Mesenchymal stem cell (in vitro differentiated cells and primary cell): Measurements from ENCODE around the gene HOXB4.

Experiments
- DNase-seq: peaks from one replicate; pipeline ENCODE4 v3.0.0-alpha.2; 2013
- H2AFZ ChIP-seq: one replicate; pipeline ENCODE4 v1.6.1; 2013; ENCODE audit warnings: low read depth, mild to moderate bottlenecking, control low read depth, inconsistent platforms, low read length, moderate library complexity
- H2AK5ac ChIP-seq: 2 replicates; pipeline ENCODE4 v1.6.1; 2013; ENCODE audit warnings: low read length, moderate library complexity, mild to moderate bottlenecking, inconsistent platforms; ENCODE audit not compliant: severe bottlenecking
- H2BK120ac ChIP-seq: one replicate; pipeline ENCODE4 v1.6.1; 2013; ENCODE audit warnings: low read depth, mild to moderate bottlenecking, inconsistent platforms, low read length, moderate library complexity
- H2BK12ac ChIP-seq, 2 experiments: one replicate each; pipeline ENCODE4 v1.6.1; 2013; ENCODE audit warnings: inconsistent platforms in 2 of 2, low read length in 2 of 2, mild to moderate bottlenecking in 2 of 2, moderate library complexity in 2 of 2, control low read depth in 1 of 2
- H2BK15ac ChIP-seq: one replicate; pipeline ENCODE4 v1.6.1; 2013; ENCODE audit warnings: mild to moderate bottlenecking, low read depth, inconsistent platforms; ENCODE audit not compliant: poor library complexity, severe bottlenecking
- H2BK5ac ChIP-seq: 2 replicates; pipeline ENCODE4 v1.6.1; 2013; ENCODE audit warnings: low read depth, mild to moderate bottlenecking, low read length, control low read depth, inconsistent platforms; ENCODE audit not compliant: poor library complexity, severe bottlenecking
- H3K14ac ChIP-seq, 2 experiments: one replicate each; pipeline ENCODE4 v1.6.1; 2013; ENCODE audit warnings: inconsistent platforms in 2 of 2, low read length in 2 of 2, control low read depth in 1 of 2, mild to moderate bottlenecking in 1 of 2, moderate library complexity in 1 of 2
- H3K18ac ChIP-seq, 2 experiments: one replicate each; pipeline ENCODE4 v1.6.1; 2013; ENCODE audit warnings: inconsistent platforms in 2 of 2, low read length in 2 of 2, control low read depth in 1 of 2, low read depth in 1 of 2, mild to moderate bottlenecking in 1 of 2
- H3K23ac ChIP-seq, 2 experiments: one replicate each; pipeline ENCODE4 v1.6.1; 2013; ENCODE audit warnings: inconsistent platforms in 2 of 2, low read length in 2 of 2, mild to moderate bottlenecking in 2 of 2, moderate library complexity in 2 of 2, control low read depth in 1 of 2
- H3K27ac ChIP-seq: 2 replicates; pipeline ENCODE4 v1.5.1; 2013; ENCODE audit warnings: mild to moderate bottlenecking, moderate library complexity, low read length, control low read depth, inconsistent platforms; ENCODE audit not compliant: poor library complexity, severe bottlenecking
- H3K27me3 ChIP-seq, 2 experiments: 2 replicates each; pipeline versions ENCODE4 v1.6.1 to v1.7.0; 2013; ENCODE audit warnings: low read length in 2 of 2, mild to moderate bottlenecking in 2 of 2, moderate library complexity in 2 of 2, control low read depth in 1 of 2, inconsistent platforms in 1 of 2; ENCODE audit not compliant: control insufficient read depth in 1 of 2, insufficient read depth in 1 of 2
- H3K36me3 ChIP-seq, 2 experiments: 2 replicates each; pipeline versions ENCODE4 v1.6.1 to v1.7.0; 2013; ENCODE audit warnings: low read length in 2 of 2, control low read depth in 1 of 2, inconsistent platforms in 1 of 2, low read depth in 1 of 2, mild to moderate bottlenecking in 1 of 2; ENCODE audit not compliant: insufficient read depth in 2 of 2, control insufficient read depth in 1 of 2
- H3K4ac ChIP-seq, 2 experiments: one replicate each; pipeline ENCODE4 v1.6.1; 2013; ENCODE audit warnings: inconsistent platforms in 2 of 2, low read length in 2 of 2, mild to moderate bottlenecking in 2 of 2, moderate library complexity in 2 of 2, control low read depth in 1 of 2, low read depth in 1 of 2
- H3K4me1 ChIP-seq: 2 replicates; pipeline ENCODE4 v1.6.1; 2013; ENCODE audit warnings: low read depth, low read length, control low read depth; ENCODE audit not compliant: control insufficient read depth, insufficient read depth
- H3K4me2 ChIP-seq: 2 replicates; pipeline ENCODE4 v1.6.1; 2013; ENCODE audit warnings: low read length, mild to moderate bottlenecking, inconsistent platforms; ENCODE audit not compliant: poor library complexity, severe bottlenecking
- H3K4me3 ChIP-seq, 2 experiments: 2 replicates each; pipeline versions ENCODE4 v1.5.1 to v1.7.0; 2013; ENCODE audit warnings: low read length in 2 of 2, mild to moderate bottlenecking in 2 of 2, control low read depth in 1 of 2, low read depth in 1 of 2; ENCODE audit not compliant: insufficient read depth in 1 of 2
- H3K79me1 ChIP-seq: replicated peaks from 2 replicates; pipeline ENCODE4 v1.6.1; 2013; ENCODE audit warnings: mild to moderate bottlenecking, control low read depth, low read length, inconsistent platforms; ENCODE audit not compliant: poor library complexity, severe bottlenecking
- H3K9ac ChIP-seq: 2 replicates; pipeline ENCODE4 v1.7.0; 2013; ENCODE audit warnings: mild to moderate bottlenecking, low read length, moderate library complexity
- H3K9me3 ChIP-seq: 2 replicates; pipeline ENCODE4 v1.7.0; 2013; ENCODE audit warnings: mild to moderate bottlenecking, low read length; ENCODE audit not compliant: control insufficient read depth
- H4K8ac ChIP-seq: one replicate; pipeline ENCODE4 v1.6.1; 2013; ENCODE audit warnings: inconsistent platforms, mild to moderate bottlenecking, low read length, moderate library complexity
- H4K91ac ChIP-seq: one replicate; pipeline ENCODE4 v1.6.1; 2013; ENCODE audit warnings: mild to moderate bottlenecking, low read length, inconsistent platforms
- WGBS: methylation state at CpG from one replicate; pipeline ENCODE4 v1.1.7; 2013; ENCODE audit warnings: mixed read lengths; 5-methylcytosine and 5-hydroxymethylcytosine counted together

Gene HOXB4

DNA sequence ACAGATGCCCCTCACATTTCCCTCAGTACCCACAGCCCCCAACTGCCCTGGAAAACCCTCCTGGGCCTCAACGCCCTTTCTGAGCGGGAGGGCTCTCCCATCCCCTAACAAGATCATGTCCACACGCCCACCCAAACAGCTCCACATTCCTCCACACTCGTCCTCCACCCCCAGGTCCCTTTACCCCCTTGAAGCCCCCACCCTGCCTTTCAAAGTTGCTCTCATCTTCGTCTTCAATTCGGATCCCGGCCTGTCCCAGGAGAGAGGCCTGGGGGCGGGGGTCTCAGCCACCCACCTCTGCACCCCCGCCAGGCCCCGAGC, 14.3 kb downstream of the HOXB4 start:
- H2BK5ac ChIP-seq: no peak overlapping the region
- peak overlapping the region; percentile 68 to 83 for H3K18ac ChIP-seq
- H3K36me3 ChIP-seq: peaks cover 20 to 26% of the 10 kb centered on the region in 2 experiments
- no peaks in the 10 kb centered on the region for H3K9me3 ChIP-seq
- H3K14ac ChIP-seq: peak overlapping the region; percentile 36 to 49
- H2AFZ ChIP-seq: no peak overlapping the region
- H3K4me3 ChIP-seq: peak overlapping the region; percentile 61 to 65
- no peak for DNase-seq
- H3K23ac ChIP-seq: no peak overlapping the region
- H3K9ac ChIP-seq: peak overlapping the region; percentile 67
- 32% methylated on average over 10 of the region's 10 CpGs for WGBS
- peak overlapping the region in 1 of 2 experiments; percentile 44 for H3K4ac ChIP-seq
- H2BK15ac ChIP-seq: peak overlapping the region; percentile 70
- peak overlapping the region; percentile 7 to 42 for H2BK12ac ChIP-seq
- no peaks in the 10 kb centered on the region for H3K27me3 ChIP-seq
- peaks cover 43% of the 10 kb centered on the region for H3K4me1 ChIP-seq
- H4K91ac ChIP-seq: peak overlapping the region; percentile 44
- peaks cover 1% of the 10 kb centered on the region for H3K79me1 ChIP-seq
- peak overlapping the region; percentile 87 for H2BK120ac ChIP-seq
- H3K27ac ChIP-seq: no peak overlapping the region
- peak overlapping the region; percentile 85 for H4K8ac ChIP-seq
- peak overlapping the region; percentile 56 for H2AK5ac ChIP-seq
- H3K4me2 ChIP-seq: peak overlapping the region; percentile 37

- Histone ChIP-seq H3K18ac (peak overlapping the region; percentile 68 to 83), H2BK12ac (peak overlapping the region in 1 of 2 experiments; percentile 42), H3K4ac (peak overlapping the region; percentile 44 to 68), H4K8ac (peak overlapping the region; percentile 85), H3K23ac (peak overlapping the region in 1 of 2 experiments; percentile 20), H4K91ac (peak overlapping the region; percentile 44), H3K9me3 (no peaks in the 10 kb centered on the region), H2BK120ac (peak overlapping the region; percentile 87), H3K79me1 (peaks cover 1% of the 10 kb centered on the region), H3K4me1 (peaks cover 42% of the 10 kb centered on the region), H2BK15ac (peak overlapping the region; percentile 32), H3K36me3 (peaks cover 20 to 26% of the 10 kb centered on the region in 2 experiments), H3K4me3 (peak overlapping the region; percentile 61 to 65), H2AFZ (no peak overlapping the region), H3K27me3 (no peaks in the 10 kb centered on the region), H3K9ac (peak overlapping the region; percentile 67), H3K14ac (peak overlapping the region in 1 of 2 experiments; percentile 49), H3K4me2 (peak overlapping the region; percentile 37), H2BK5ac (no peak overlapping the region), H2AK5ac (peak overlapping the region; percentile 56), H3K27ac (no peak overlapping the region)
- DNase-seq: peak; percentile 81
- WGBS: 41% methylated on average over 6 of the region's 6 CpGs
Observed at GRCh38 chr17:48563385-48563838, 14.7 kb downstream of the HOXB4 start.

DNA sequence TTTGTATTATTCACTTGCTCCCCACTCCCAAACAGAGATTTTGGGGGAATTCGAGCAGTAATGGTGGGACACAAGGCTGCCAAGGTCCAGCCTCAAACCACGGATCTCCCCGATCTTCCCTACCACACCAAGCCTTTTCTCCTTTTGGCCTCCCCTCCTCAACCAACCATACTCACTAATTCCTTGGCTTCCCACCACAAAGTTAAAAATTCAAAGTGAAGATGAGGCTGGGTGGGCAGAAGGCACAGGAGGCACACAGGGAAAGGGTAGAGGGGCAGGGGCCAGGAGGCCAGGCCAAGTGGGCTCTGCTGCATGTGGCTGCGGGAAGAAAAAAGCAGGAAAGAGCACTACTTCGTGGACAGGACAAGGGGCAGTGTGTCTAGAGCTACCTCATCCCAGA, 15.2 kb downstream of the HOXB4 start:
- Histone ChIP-seq H3K4me1 (peaks cover 43% of the 10 kb centered on the region), H3K9ac (peak overlapping the region; percentile 67), H3K18ac (peak overlapping the region in 1 of 2 experiments; percentile 58), H2BK12ac (no peak overlapping the region), H2BK15ac (peak overlapping the region; percentile 77), H3K4ac (peak overlapping the region in 1 of 2 experiments; percentile 68), H2BK5ac (no peak overlapping the region), H2AK5ac (peak overlapping the region; percentile 43), H4K8ac (peak overlapping the region; percentile 69), H3K27ac (no peak overlapping the region), H3K4me3 (peak overlapping the region in 1 of 2 experiments; percentile 65), H3K9me3 (no peaks in the 10 kb centered on the region), H2BK120ac (peak overlapping the region; percentile 21), H2AFZ (no peak overlapping the region), H3K79me1 (peaks cover 1% of the 10 kb centered on the region), H4K91ac (peak overlapping the region; percentile 74), H3K4me2 (peak overlapping the region; percentile 37), H3K27me3 (no peaks in the 10 kb centered on the region), H3K36me3 (peaks cover 23 to 29% of the 10 kb centered on the region in 2 experiments), H3K14ac (peak overlapping the region in 1 of 2 experiments; percentile 45), H3K23ac (peak overlapping the region in 1 of 2 experiments; percentile 20)
- 38% methylated on average over 4 of the region's 5 CpGs for WGBS
- DNase-seq: no peak

GRCh38 chr17:48561884-48562810, 16.0 kb downstream of the HOXB4 start:
- 58% methylated on average over 13 of the region's 15 CpGs for WGBS
- peak; percentile 76 for DNase-seq
- Histone ChIP-seq H3K4me1 (peaks cover 44% of the 10 kb centered on the region), H3K4me3 (no peak overlapping the region), H3K4ac (peak overlapping the region in 1 of 2 experiments; percentile 19), H2BK120ac (no peak overlapping the region), H3K23ac (no peak overlapping the region), H3K27me3 (no peaks in the 10 kb centered on the region), H3K27ac (no peak overlapping the region), H4K8ac (peak overlapping the region; percentile 46), H3K9me3 (no peaks in the 10 kb centered on the region), H2BK15ac (no peak overlapping the region), H3K4me2 (no peak overlapping the region), H2AK5ac (no peak overlapping the region), H3K14ac (no peak overlapping the region), H2BK12ac (no peak overlapping the region), H3K18ac (peak overlapping the region; percentile 1 to 53), H3K9ac (peak overlapping the region; percentile 23), H4K91ac (no peak overlapping the region), H3K79me1 (peaks cover 1% of the 10 kb centered on the region), H2AFZ (no peak overlapping the region), H3K36me3 (peaks cover 21 to 29% of the 10 kb centered on the region in 2 experiments), H2BK5ac (no peak overlapping the region)
